Measurements from ENCODE around the gene NDUFV3.

DNA sequence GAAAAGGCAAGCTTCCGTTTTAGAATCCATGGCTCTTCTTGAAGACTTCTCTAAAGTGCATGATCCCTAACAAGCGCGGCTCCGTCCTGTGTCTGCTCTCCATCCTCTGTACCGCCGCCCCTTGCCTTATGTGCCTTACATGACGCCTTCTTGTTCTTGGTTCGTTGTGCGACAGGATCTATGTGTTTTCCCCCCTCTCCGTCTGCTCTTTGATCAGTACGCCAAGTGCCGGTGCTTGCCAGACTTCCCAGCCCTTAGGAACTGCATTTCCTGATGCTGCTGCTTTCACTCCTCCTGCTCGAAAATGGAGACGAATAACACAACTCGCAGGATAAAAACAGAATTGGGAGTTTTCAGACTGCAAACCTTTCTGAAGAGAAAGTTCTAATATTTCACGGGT, 13.1 kb downstream of the NDUFV3 start:
- TF ChIP-seq, protein P1, sequence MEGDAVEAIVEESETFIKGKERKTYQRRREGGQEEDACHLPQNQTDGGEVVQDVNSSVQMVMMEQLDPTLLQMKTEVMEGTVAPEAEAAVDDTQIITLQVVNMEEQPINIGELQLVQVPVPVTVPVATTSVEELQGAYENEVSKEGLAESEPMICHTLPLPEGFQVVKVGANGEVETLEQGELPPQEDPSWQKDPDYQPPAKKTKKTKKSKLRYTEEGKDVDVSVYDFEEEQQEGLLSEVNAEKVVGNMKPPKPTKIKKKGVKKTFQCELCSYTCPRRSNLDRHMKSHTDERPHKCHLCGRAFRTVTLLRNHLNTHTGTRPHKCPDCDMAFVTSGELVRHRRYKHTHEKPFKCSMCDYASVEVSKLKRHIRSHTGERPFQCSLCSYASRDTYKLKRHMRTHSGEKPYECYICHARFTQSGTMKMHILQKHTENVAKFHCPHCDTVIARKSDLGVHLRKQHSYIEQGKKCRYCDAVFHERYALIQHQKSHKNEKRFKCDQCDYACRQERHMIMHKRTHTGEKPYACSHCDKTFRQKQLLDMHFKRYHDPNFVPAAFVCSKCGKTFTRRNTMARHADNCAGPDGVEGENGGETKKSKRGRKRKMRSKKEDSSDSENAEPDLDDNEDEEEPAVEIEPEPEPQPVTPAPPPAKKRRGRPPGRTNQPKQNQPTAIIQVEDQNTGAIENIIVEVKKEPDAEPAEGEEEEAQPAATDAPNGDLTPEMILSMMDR (conservative IDR thresholded peaks at IDR 0.05 in 1 of 2, IDR thresholded peaks at IDR 0.05 in 1 of 2; ENCODE audit: low read depth in 1 of 2, low read length in 2 of 2), result no peak
- no peak for TF ChIP-seq EZH2 (IDR thresholded peaks at IDR 0.05; ENCODE audit: low read length, missing control alignments)

Data from fibroblast of lung (primary cell).